OCI-LY1 (cell line): ENCODE measurements around the gene GPRC5B.

Experiments
- H2AFZ ChIP-seq: fragments of 200-600 bp; sonication (generic), shearing (Covaris generic); 2 replicates; pipeline ENCODE4 v1.6.0; 2014; ENCODE audit warnings: antibody characterized with exemption, mild to moderate bottlenecking, low read length
- H3F3A ChIP-seq: fragments of 200-600 bp; sonication (generic), shearing (Covaris generic); 2 replicates; pipeline ENCODE4 v1.6.0; 2014; ENCODE audit warnings: mild to moderate bottlenecking, antibody characterized with exemption, low read length, moderate library complexity; ENCODE audit not compliant: insufficient read depth
- H3K27ac ChIP-seq: fragments of 200-600 bp; sonication (generic); 2 replicates; pipeline ENCODE4 v1.5.1; 2014; ENCODE audit warnings: low read length, mixed run types, mild to moderate bottlenecking, low read depth; ENCODE audit not compliant: poor library complexity, severe bottlenecking
- H3K27me3 ChIP-seq: fragments of 200-600 bp; sonication (generic); 2 replicates; pipeline ENCODE4 v1.6.0; 2014; ENCODE audit warnings: antibody characterized with exemption, mild to moderate bottlenecking, low read length, moderate library complexity; ENCODE audit not compliant: insufficient read depth
- H3K36me3 ChIP-seq: fragments of 200-600 bp; sonication (generic); 2 replicates; pipeline ENCODE4 v1.6.1; 2014; ENCODE audit warnings: mild to moderate bottlenecking, antibody characterized with exemption, low read length, moderate library complexity, mixed read lengths; ENCODE audit not compliant: insufficient read depth
- H3K4me1 ChIP-seq: fragments of 200-600 bp; sonication (generic); 2 replicates; pipeline ENCODE4 v1.5.1; 2014; ENCODE audit warnings: mild to moderate bottlenecking, low read length, moderate library complexity; ENCODE audit not compliant: insufficient read depth, severe bottlenecking
- H3K4me2 ChIP-seq: fragments of 200-600 bp; sonication (generic), shearing (Covaris generic); 2 replicates; pipeline ENCODE4 v1.6.1; 2014; ENCODE audit warnings: low read length
- H3K4me3 ChIP-seq: fragments of 200-600 bp; sonication (generic); 2 replicates; pipeline ENCODE4 v1.5.1; 2014; ENCODE audit warnings: low read length, low read depth, mild to moderate bottlenecking, mixed read lengths; ENCODE audit not compliant: poor library complexity, severe bottlenecking
- H3K79me2 ChIP-seq: fragments of 200-600 bp; shearing (Covaris generic); 2 replicates; pipeline ENCODE4 v1.6.1; 2016; ENCODE audit warnings: mixed run types, low read length, mixed read lengths; ENCODE audit not compliant: insufficient read depth
- H3K9ac ChIP-seq: fragments of 200-600 bp; sonication (generic), shearing (Covaris generic); 2 replicates; pipeline ENCODE4 v1.6.1; 2014; ENCODE audit warnings: mild to moderate bottlenecking, low read length, mixed read lengths
- H3K9me2 ChIP-seq: fragments of 200-600 bp; sonication (generic), shearing (Covaris generic); 2 replicates; pipeline ENCODE4 v1.6.1; 2014; ENCODE audit warnings: low read depth, mild to moderate bottlenecking, low read length, mixed read lengths
- H3K9me3 ChIP-seq: fragments of 200-600 bp; shearing (Covaris generic); 2 replicates; pipeline ENCODE4 v1.6.1; 2014; ENCODE audit warnings: low read length, mixed read lengths
- H4K20me1 ChIP-seq: fragments of 200-600 bp; sonication (generic), shearing (Covaris generic); 2 replicates; pipeline ENCODE4 v1.6.0; 2016; ENCODE audit warnings: mild to moderate bottlenecking, low read length; ENCODE audit not compliant: insufficient read depth
- EZH2 ChIP-seq: fragments of 200-600 bp; sonication (generic), shearing (Covaris generic); IDR thresholded peaks from 2 replicates; pipeline ENCODE4 v1.8.0; 2017; ENCODE audit warnings: borderline replicate concordance, mixed run types, mild to moderate bottlenecking, antibody characterized with exemption, low read length, moderate library complexity, mixed read lengths
- TF ChIP-seq, protein P1 (sequence below): fragments of 200-600 bp; sonication (generic), shearing (Covaris generic); IDR thresholded peaks from 2 replicates; pipeline ENCODE4 v1.5.1; 2017; ENCODE audit warnings: mild to moderate bottlenecking, antibody characterized with exemption, low read length, moderate library complexity, mixed read lengths

GPRC5B gene

GRCh38 chr16:19850131-19850817 is 34.4 kb downstream of the GPRC5B start:
- H3K9me2 ChIP-seq = no peaks in the 10 kb centered on the region
- TF ChIP-seq EZH2 = no peak
- TF ChIP-seq, protein P1, sequence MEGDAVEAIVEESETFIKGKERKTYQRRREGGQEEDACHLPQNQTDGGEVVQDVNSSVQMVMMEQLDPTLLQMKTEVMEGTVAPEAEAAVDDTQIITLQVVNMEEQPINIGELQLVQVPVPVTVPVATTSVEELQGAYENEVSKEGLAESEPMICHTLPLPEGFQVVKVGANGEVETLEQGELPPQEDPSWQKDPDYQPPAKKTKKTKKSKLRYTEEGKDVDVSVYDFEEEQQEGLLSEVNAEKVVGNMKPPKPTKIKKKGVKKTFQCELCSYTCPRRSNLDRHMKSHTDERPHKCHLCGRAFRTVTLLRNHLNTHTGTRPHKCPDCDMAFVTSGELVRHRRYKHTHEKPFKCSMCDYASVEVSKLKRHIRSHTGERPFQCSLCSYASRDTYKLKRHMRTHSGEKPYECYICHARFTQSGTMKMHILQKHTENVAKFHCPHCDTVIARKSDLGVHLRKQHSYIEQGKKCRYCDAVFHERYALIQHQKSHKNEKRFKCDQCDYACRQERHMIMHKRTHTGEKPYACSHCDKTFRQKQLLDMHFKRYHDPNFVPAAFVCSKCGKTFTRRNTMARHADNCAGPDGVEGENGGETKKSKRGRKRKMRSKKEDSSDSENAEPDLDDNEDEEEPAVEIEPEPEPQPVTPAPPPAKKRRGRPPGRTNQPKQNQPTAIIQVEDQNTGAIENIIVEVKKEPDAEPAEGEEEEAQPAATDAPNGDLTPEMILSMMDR = no peak
- H3K4me1 ChIP-seq = no peaks in the 10 kb centered on the region
- H2AFZ ChIP-seq = no peak overlapping the region
- H3K27me3 ChIP-seq = no peaks in the 10 kb centered on the region
- H3K36me3 ChIP-seq = no peaks in the 10 kb centered on the region
- H3K9ac ChIP-seq = no peak overlapping the region
- no peak overlapping the region for H3K4me2 ChIP-seq
- no peak overlapping the region for H3K4me3 ChIP-seq
- H3F3A ChIP-seq = no peaks in the 10 kb centered on the region
- no peak overlapping the region for H3K27ac ChIP-seq
- no peaks in the 10 kb centered on the region for H3K79me2 ChIP-seq
- no peaks in the 10 kb centered on the region for H3K9me3 ChIP-seq
- H4K20me1 ChIP-seq = no peaks in the 10 kb centered on the region

- H3K79me2 ChIP-seq = no peaks in the 10 kb centered on the region
- no peaks in the 10 kb centered on the region for H3K27me3 ChIP-seq
- TF ChIP-seq, protein P1 = no peak
- no peak for TF ChIP-seq EZH2
- no peak overlapping the region for H2AFZ ChIP-seq
- no peak overlapping the region for H3K9ac ChIP-seq
- H3F3A ChIP-seq = no peaks in the 10 kb centered on the region
- H4K20me1 ChIP-seq = no peaks in the 10 kb centered on the region
- no peak overlapping the region for H3K4me2 ChIP-seq
- no peak overlapping the region for H3K4me3 ChIP-seq
- no peaks in the 10 kb centered on the region for H3K9me3 ChIP-seq
- H3K36me3 ChIP-seq = no peaks in the 10 kb centered on the region
- H3K9me2 ChIP-seq = no peaks in the 10 kb centered on the region
- H3K4me1 ChIP-seq = no peaks in the 10 kb centered on the region
- no peak overlapping the region for H3K27ac ChIP-seq
These were observed 35.9 kb downstream of the GPRC5B start for GRCh38 chr16:19848756-19849155.

- H3K4me1 ChIP-seq = no peaks in the 10 kb centered on the region
These were observed 38.2 kb downstream of the GPRC5B start for GRCh38 chr16:19846436-19846835.

More at GRCh38 chr16:19846436-19846835, 38.2 kb downstream of the GPRC5B start:
- no peak overlapping the region for H3K27ac ChIP-seq
- H3K27me3 ChIP-seq = no peaks in the 10 kb centered on the region
- no peak for TF ChIP-seq EZH2
- TF ChIP-seq, protein P1 = no peak
- no peaks in the 10 kb centered on the region for H3K79me2 ChIP-seq
- no peaks in the 10 kb centered on the region for H4K20me1 ChIP-seq
- H2AFZ ChIP-seq = no peak overlapping the region
- no peaks in the 10 kb centered on the region for H3K9me3 ChIP-seq
- H3K9me2 ChIP-seq = no peaks in the 10 kb centered on the region
- H3K9ac ChIP-seq = no peak overlapping the region
- H3K4me2 ChIP-seq = no peak overlapping the region
- H3K36me3 ChIP-seq = no peaks in the 10 kb centered on the region
- H3K4me3 ChIP-seq = no peak overlapping the region
- H3F3A ChIP-seq = no peaks in the 10 kb centered on the region
